Measurements from ENCODE around the gene ELOVL2.

GRCh38 chr6:11013721-11014070, 30.4 kb downstream of the ELOVL2 start:
- no peak for TF ChIP-seq CTCF (IDR thresholded peaks at IDR 0.05)
- TF ChIP-seq POLR2A (IDR thresholded peaks at IDR 0.05) = no peak

All from body of pancreas (tissue), 4 donors.